HAP-1 (cell line): ENCODE data around the gene RXRG.
A peak's percentile ranks its signal among the peaks of the same experiment; 100 is the strongest.

ENCODE experiments used
- DNase-seq, 2 experiments: peaks; one replicate each; pipeline ENCODE4 v3.0.0-alpha.2; 2016 to 2020; ENCODE audit warnings: low spot score in 2 of 2
- H3K27me3 ChIP-seq: fragments of 250-450 bp; sonication (Bioruptor Pico); 2 replicates; pipeline ENCODE4 v1.5.1; 2020; ENCODE audit warnings: low read depth, mild to moderate bottlenecking, moderate library complexity
- H3K36me3 ChIP-seq: fragments of 250-450 bp; sonication (Bioruptor Pico); replicated peaks from 2 replicates; pipeline ENCODE4 v1.5.1; 2020; ENCODE audit warnings: mild to moderate bottlenecking
- H3K4me1 ChIP-seq: fragments of 250-450 bp; sonication (Bioruptor Pico); 2 replicates; pipeline ENCODE4 v1.5.1; 2020; ENCODE audit warnings: mild to moderate bottlenecking
- H3K4me3 ChIP-seq: fragments of 250-450 bp; sonication (Bioruptor Pico); 2 replicates; pipeline ENCODE4 v1.5.1; 2020; ENCODE audit warnings: mild to moderate bottlenecking, moderate library complexity
- H3K9me3 ChIP-seq: fragments of 250-450 bp; sonication (Bioruptor Pico); 2 replicates; pipeline ENCODE4 v1.5.1; 2020; ENCODE audit warnings: mild to moderate bottlenecking, moderate library complexity
- in situ Hi-C: fragments of 300-500 bp; cut with MboI; formaldehyde crosslinking; loops from 3 replicates; pipeline ENCODE4 v1.14.3; 2020; ENCODE audit warnings: low sequenced_read_pairs, inconsistent platforms, mixed read lengths

RXRG gene

DNA sequence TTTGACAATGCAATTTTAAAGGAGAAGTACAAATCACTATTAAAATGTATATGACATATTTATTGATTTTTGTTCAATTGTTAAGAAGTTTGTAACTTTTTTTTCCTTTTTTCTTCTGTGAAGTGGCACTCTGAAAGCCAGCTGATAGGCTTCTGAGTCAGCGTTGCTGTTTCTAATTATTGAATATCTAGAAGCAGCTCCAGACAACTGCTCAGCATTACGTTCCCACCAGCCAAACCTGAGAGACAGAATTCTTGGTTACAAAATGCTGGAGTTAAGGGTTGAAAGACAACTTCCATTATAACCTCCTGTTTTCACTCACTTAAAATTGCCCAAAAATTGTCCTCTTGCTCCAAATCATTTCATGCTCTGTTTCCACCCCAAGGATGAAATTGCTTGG is 57.0 kb downstream of the RXRG start:
- H3K36me3 ChIP-seq = no peaks in the 10 kb centered on the region
- peaks cover 29% of the 10 kb centered on the region for H3K27me3 ChIP-seq
- H3K9me3 ChIP-seq = no peaks in the 10 kb centered on the region
- DNase-seq = no peak
- in situ Hi-C loops = loop anchor here (25.0 kb wide), 1 partner anchor 524 kb away; no protein-coding TSS in a partner anchor
- no peak overlapping the region for H3K4me3 ChIP-seq
- no peaks in the 10 kb centered on the region for H3K4me1 ChIP-seq

- Histone ChIP-seq H3K36me3 (no peaks in the 10 kb centered on the region), H3K27me3 (peaks cover 26% of the 10 kb centered on the region), H3K9me3 (no peaks in the 10 kb centered on the region), H3K4me1 (no peaks in the 10 kb centered on the region), H3K4me3 (no peak overlapping the region)
- DNase-seq = no peak
- in situ Hi-C loops = loop anchor here (25.0 kb wide), 1 partner anchor 525 kb away; no protein-coding TSS in a partner anchor
Observed at GRCh38 chr1:165387505-165387904, 57.4 kb downstream of the RXRG start.

- in situ Hi-C loops = loop anchor here (25.0 kb wide), 1 partner anchor 528 kb away; no protein-coding TSS in a partner anchor
- no peak for DNase-seq
- H3K27me3 ChIP-seq = peaks cover 15% of the 10 kb centered on the region
- no peaks in the 10 kb centered on the region for H3K36me3 ChIP-seq
- no peaks in the 10 kb centered on the region for H3K9me3 ChIP-seq
- H3K4me1 ChIP-seq = no peaks in the 10 kb centered on the region
- no peak overlapping the region for H3K4me3 ChIP-seq
Observed at GRCh38 chr1:165383599-165384405, 61.1 kb downstream of the RXRG start.

GRCh38 chr1:165383067-165383466 is 61.9 kb downstream of the RXRG start:
- no peak for DNase-seq

DNA sequence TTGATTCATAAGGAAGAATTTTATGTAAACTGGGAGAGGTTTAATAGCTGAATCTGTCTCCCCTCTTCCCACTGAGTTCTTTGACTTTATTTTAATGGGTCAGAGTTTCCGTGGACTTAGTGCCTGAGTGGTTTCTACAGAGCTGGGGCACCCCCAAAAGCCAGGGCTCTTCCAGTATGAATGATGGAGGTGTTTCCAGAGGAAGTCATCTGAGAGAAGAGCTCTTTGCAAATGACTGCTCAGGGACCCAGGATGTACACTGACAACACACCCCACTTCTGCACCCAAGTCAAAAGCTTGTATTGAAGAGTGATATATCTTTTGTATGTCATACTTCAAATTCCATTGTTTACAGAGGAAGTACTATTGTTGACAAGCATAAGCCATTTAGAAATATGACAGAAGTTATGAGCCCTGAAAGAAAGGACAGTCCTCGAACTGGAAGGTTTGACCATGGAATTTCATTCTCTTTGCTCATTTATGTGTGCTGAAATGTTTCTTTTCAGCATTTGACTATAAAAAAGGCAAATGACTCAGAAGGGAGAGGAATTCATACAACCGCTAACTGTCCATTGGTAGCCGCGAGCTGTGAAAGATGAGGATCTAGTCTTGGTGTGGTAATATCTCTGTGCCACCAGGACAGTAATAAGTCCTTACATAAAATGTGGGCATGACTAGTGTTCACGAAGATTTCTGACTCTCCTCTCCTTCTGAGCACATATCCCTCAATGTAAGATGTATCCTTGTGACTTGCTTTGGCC is 63.0 kb downstream of the RXRG start:
- H3K36me3 ChIP-seq = no peaks in the 10 kb centered on the region
- 0 out of 2 replicates have a peak, but pooled peaks cover 5% of the 10 kb centered on the region for H3K27me3 ChIP-seq
- H3K4me3 ChIP-seq = no peak overlapping the region
- DNase-seq = no peak
- in situ Hi-C loops = loop anchor here (25.0 kb wide), 1 partner anchor 530 kb away; no protein-coding TSS in a partner anchor
- H3K4me1 ChIP-seq = no peaks in the 10 kb centered on the region
- H3K9me3 ChIP-seq = no peaks in the 10 kb centered on the region

More at GRCh38 chr1:165383067-165383466, 61.9 kb downstream of the RXRG start:
- Histone ChIP-seq H3K4me3 (no peak overlapping the region), H3K9me3 (no peaks in the 10 kb centered on the region), H3K4me1 (no peaks in the 10 kb centered on the region), H3K27me3 (peaks cover 10% of the 10 kb centered on the region; the same call in 1 of the 2 replicates), H3K36me3 (no peaks in the 10 kb centered on the region)
- in situ Hi-C loops = loop anchor here (25.0 kb wide), 1 partner anchor 529 kb away; no protein-coding TSS in a partner anchor

DNA sequence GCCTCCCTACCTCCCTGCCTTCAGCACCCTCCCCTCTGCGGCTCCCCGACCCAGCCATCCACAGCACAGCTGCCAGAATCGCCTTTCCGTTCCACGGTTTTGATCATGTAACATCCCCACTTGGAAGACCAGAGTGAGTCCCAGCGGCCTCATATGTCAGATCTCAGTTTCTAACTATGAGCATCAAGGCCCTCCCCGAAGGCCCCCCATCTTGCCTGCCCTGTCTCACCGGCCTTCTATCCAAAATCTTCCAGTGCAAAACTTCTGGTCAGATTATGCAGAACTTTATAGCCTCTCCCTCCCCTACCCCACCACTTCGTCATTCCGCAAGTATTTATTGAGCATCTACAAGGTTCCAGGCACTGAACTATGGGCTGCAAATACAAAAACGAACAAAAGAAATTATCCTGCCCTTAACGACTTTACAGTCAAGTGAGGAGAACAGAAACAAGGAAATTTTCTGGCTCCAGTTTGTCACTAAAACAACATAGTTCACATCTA is 68.1 kb downstream of the RXRG start:
- in situ Hi-C loops = loop anchor here (25.0 kb wide), 1 partner anchor 535 kb away; no protein-coding TSS in a partner anchor
- Histone ChIP-seq H3K4me3 (peak overlapping the region; percentile 12), H3K27me3 (no peaks in the 10 kb centered on the region), H3K4me1 (peaks cover 9% of the 10 kb centered on the region), H3K36me3 (no peaks in the 10 kb centered on the region), H3K9me3 (no peaks in the 10 kb centered on the region)
- DNase-seq = no peak

DNA sequence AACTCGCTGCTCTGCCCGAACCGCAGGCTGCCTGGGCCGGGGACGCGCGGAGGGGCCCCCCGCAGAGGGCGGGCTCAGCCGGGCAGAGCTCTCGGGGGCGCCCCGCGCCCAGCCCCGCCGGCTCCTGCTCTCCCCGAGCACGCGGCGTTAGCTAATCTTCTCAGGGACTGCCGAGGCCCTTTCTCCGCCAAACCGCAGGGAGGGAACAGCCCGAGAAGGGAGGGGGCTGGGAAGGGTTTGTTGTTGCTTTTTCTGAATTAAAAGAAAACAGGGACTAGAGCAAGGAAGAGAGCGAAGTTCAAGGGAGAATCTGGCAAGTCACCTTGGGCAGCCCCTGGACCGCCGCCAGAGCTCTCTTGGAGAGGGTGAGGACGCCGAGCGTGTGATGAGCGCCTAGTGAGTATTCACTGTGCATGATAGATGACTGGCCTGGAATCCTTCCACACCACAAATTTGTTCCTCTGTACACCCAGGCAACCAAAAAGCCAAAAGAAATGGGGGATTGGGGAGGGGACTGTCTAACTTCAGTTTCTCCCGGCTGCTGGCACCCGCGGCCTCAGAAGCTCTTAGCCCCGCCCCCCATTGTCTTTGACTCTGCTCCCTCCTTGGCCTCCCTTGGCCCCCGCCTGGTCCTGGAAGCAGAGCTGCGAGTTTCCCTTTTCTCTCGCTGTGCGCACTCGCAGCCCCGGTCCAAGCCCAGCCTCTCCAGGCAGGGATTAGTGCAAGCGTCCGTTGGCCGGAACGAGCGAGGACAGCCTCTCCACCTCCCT is 68.7 kb downstream of the RXRG start:
- no peaks in the 10 kb centered on the region for H3K9me3 ChIP-seq
- H3K4me1 ChIP-seq = peaks cover 9% of the 10 kb centered on the region
- DNase-seq = peak; percentile 49 to 87
- H3K27me3 ChIP-seq = no peaks in the 10 kb centered on the region; the same call in 1 of the 2 replicates
- H3K36me3 ChIP-seq = no peaks in the 10 kb centered on the region
- H3K4me3 ChIP-seq = peak overlapping the region; percentile 12
- in situ Hi-C loops = loop anchor here (25.0 kb wide), 1 partner anchor 536 kb away; no protein-coding TSS in a partner anchor

DNA sequence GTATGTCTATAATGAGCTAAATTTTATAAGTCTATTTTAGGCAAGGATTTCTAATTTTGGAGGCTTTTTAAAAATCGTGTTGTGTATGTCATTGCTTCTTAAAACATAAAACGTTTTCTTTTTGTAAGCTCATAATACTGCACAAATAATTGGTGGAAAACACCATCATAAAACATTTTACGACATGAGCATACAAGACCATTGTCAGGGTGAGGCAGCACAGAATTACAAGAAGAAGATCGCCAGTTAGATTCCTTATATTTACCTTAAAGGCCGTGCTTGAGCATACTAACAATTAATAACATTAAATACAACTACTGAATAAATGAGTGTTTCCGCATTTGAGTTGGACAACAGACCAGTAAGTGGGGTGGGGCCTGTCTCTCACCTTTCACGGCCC is 69.3 kb downstream of the RXRG start:
- no peak overlapping the region for H3K4me3 ChIP-seq
- H3K36me3 ChIP-seq = no peaks in the 10 kb centered on the region
- H3K9me3 ChIP-seq = no peaks in the 10 kb centered on the region
- H3K27me3 ChIP-seq = no peaks in the 10 kb centered on the region; the same call in 1 of the 2 replicates
- H3K4me1 ChIP-seq = peaks cover 9% of the 10 kb centered on the region
- DNase-seq = no peak
- in situ Hi-C loops = loop anchor here (25.0 kb wide), 1 partner anchor 537 kb away; no protein-coding TSS in a partner anchor

DNA sequence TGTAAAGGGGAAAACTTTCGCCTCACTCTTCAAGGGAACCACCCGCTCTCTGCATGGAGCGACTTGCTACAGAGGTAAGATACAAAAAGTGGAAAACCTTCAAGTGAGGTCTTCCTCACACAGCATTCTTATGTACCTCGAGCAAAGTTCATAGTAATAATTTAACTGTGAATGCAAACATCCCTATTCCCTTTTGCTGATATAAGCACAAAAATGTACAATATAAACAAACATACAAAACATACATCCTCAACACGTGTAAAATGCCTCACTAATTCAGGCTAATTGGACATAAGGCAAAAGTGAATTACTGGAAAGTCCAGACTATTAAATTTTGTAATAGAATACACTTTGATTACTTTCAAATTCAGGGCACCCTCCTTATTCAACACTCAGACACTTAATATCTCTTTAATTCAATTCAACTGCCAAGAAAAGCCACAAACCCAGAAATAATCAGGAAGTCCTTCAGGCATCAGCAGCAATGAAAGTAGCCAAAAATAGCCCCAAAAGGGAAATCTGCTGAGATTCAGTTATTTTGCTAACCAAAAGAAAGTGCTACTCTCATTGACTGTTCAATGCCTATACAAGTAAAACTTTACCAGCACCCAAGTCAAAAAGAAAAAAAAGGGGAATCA is 73.2 kb downstream of the RXRG start:
- no peak for DNase-seq
- no peaks in the 10 kb centered on the region for H3K9me3 ChIP-seq
- H3K4me3 ChIP-seq = no peak overlapping the region
- no peaks in the 10 kb centered on the region; the same call in 1 of the 2 replicates for H3K27me3 ChIP-seq
- no peaks in the 10 kb centered on the region for H3K36me3 ChIP-seq
- peaks cover 9% of the 10 kb centered on the region for H3K4me1 ChIP-seq
- in situ Hi-C loops = no loop called here

- Histone ChIP-seq H3K4me1 (no peaks in the 10 kb centered on the region), H3K27me3 (no peaks in the 10 kb centered on the region; the same call in 1 of the 2 replicates), H3K36me3 (no peaks in the 10 kb centered on the region), H3K4me3 (no peak overlapping the region), H3K9me3 (no peaks in the 10 kb centered on the region)
- in situ Hi-C loops = loop anchor here (10.0 kb wide), 1 partner anchor 235 kb away; no protein-coding TSS in a partner anchor
- DNase-seq = peak; percentile 35 to 78
Observed at GRCh38 chr1:165369255-165369848, 75.6 kb downstream of the RXRG start.

DNA sequence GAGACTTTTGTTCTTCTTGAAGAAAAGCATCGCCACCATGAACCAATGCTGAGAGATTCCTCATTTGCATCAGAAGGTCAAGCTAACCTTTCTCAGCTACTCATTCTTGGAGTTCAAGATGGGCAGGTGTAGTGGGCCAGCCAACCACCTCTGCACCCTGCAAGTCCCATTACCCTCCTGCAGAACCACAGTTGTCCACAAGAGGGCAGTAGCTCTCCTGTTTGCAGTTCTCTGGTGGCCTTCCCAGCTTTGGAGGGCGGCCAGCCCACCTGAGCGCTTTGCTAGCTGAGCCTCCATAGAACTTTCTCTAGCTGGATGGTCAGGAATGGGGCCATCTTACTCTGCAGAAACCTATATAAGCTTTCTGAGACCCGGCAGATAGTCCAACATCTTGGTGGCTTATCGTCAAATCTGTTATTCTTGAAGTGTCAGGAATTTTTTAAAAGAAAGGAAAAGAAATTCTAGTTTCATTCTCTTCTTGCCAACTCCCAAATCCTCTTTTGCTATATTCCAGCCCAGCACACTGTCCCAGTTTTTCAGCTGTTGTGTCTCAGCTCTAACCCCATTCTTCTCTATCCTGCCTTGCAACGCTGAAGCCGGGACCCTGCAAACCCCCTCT is 77.4 kb downstream of the RXRG start:
- no peak overlapping the region for H3K4me3 ChIP-seq
- peaks cover 6% of the 10 kb centered on the region; the same call in 1 of the 2 replicates for H3K27me3 ChIP-seq
- H3K9me3 ChIP-seq = no peaks in the 10 kb centered on the region
- in situ Hi-C loops = loop anchor here (10.0 kb wide), 1 partner anchor 233 kb away; no protein-coding TSS in a partner anchor
- H3K4me1 ChIP-seq = no peaks in the 10 kb centered on the region
- no peaks in the 10 kb centered on the region for H3K36me3 ChIP-seq
- DNase-seq = peak; percentile 41 to 89

DNA sequence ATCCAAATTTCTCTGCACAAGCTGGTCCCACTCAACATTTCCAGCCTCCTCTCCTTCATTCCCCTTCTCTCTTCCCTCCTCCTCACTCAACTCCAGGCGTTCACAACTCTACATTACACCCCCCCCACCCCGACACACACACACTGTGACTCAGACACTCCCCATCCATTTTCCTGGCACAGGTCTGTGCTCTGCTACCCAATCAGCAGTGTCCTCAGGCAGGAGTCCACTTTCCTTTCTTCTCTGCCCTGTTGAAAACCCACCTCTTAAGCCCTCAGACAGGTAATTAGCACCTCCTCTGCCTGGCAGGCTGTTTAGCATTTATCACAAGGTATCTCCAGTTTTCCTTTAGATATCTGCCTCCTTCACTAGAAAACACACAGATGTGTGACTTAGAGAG is 79.6 kb downstream of the RXRG start:
- Histone ChIP-seq H3K4me3 (no peak overlapping the region), H3K9me3 (no peaks in the 10 kb centered on the region), H3K27me3 (peaks cover 6% of the 10 kb centered on the region; the same call in 1 of the 2 replicates), H3K4me1 (no peaks in the 10 kb centered on the region), H3K36me3 (no peaks in the 10 kb centered on the region)
- DNase-seq = no peak
- in situ Hi-C loops = loop anchor here (10.0 kb wide), 1 partner anchor 231 kb away; no protein-coding TSS in a partner anchor
